ENCODE data around the gene BNC1.

DNA sequence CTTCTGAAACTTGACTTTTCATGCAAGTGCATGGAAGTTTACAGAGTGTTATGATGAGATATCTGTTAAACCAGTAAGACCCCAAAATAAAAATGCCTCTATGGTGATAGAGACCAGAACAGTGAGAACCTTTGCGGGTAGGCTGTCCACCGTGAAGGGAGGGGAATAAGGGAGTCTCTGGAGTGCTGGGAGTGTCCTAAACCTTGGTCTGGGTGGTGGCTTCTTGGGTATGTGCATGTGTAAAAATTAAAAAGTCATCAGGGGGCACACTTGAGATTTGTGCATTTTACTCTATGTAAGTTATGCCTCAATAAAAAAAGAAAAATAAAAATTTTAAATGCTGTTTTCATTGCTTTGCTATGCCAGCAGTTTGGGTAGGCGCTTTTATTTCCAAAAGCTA lies 38.2 kb upstream of the BNC1 start:
- TF ChIP-seq MXI1 (IDR thresholded peaks at IDR 0.05; ENCODE audit: borderline replicate concordance, low read depth, low read length) (no peak), CHD1 (IDR thresholded peaks at IDR 0.05; ENCODE audit: low read depth, low read length) (no peak), FOS (IDR thresholded peaks at IDR 0.05; ENCODE audit: low read depth, low read length) (no peak), POLR2A (IDR thresholded peaks at IDR 0.05; ENCODE audit: low read depth, low read length) (no peak), RCOR1 (IDR thresholded peaks at IDR 0.05; ENCODE audit: insufficient replicate concordance, low read length) (no peak), CEBPB (IDR thresholded peaks at IDR 0.05; ENCODE audit: low read depth, low read length) (no peak)
- TF ChIP-seq, protein P1, sequence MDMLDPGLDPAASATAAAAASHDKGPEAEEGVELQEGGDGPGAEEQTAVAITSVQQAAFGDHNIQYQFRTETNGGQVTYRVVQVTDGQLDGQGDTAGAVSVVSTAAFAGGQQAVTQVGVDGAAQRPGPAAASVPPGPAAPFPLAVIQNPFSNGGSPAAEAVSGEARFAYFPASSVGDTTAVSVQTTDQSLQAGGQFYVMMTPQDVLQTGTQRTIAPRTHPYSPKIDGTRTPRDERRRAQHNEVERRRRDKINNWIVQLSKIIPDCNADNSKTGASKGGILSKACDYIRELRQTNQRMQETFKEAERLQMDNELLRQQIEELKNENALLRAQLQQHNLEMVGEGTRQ (IDR thresholded peaks at IDR 0.05; ENCODE audit: low read depth, low read length): no peak
- TF ChIP-seq, protein P2, sequence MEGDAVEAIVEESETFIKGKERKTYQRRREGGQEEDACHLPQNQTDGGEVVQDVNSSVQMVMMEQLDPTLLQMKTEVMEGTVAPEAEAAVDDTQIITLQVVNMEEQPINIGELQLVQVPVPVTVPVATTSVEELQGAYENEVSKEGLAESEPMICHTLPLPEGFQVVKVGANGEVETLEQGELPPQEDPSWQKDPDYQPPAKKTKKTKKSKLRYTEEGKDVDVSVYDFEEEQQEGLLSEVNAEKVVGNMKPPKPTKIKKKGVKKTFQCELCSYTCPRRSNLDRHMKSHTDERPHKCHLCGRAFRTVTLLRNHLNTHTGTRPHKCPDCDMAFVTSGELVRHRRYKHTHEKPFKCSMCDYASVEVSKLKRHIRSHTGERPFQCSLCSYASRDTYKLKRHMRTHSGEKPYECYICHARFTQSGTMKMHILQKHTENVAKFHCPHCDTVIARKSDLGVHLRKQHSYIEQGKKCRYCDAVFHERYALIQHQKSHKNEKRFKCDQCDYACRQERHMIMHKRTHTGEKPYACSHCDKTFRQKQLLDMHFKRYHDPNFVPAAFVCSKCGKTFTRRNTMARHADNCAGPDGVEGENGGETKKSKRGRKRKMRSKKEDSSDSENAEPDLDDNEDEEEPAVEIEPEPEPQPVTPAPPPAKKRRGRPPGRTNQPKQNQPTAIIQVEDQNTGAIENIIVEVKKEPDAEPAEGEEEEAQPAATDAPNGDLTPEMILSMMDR (conservative IDR thresholded peaks at IDR 0.05; ENCODE audit: low read depth, low read length): no peak

Measured in IMR-90 (cell line).